ENCODE measurements around the gene NRCAM.

NRCAM gene

GRCh38 chr7:108441392-108441955 lies 14.8 kb downstream of the NRCAM start:
- no peaks in the 10 kb centered on the region for H3K9me3 ChIP-seq (ENCODE audit: control insufficient read depth, insufficient read depth, low read length)
- H3K9ac ChIP-seq (ENCODE audit: low read depth, low read length): no peak overlapping the region
- H3K4me1 ChIP-seq (ENCODE audit: control insufficient read depth, insufficient read depth, low read length): no peaks in the 10 kb centered on the region
- H3K4me3 ChIP-seq (ENCODE audit: low read depth, low read length): no peak overlapping the region
- no peaks in the 10 kb centered on the region for H3K36me3 ChIP-seq (ENCODE audit: control insufficient read depth, insufficient read depth, low read length)
- H3K27me3 ChIP-seq (ENCODE audit: control insufficient read depth, insufficient read depth, low read length): no peaks in the 10 kb centered on the region

GRCh38 chr7:108440613-108441012 lies 15.6 kb downstream of the NRCAM start:
- H3K9me3 ChIP-seq (ENCODE audit: control insufficient read depth, insufficient read depth, low read length): no peaks in the 10 kb centered on the region
- H3K9ac ChIP-seq (ENCODE audit: low read depth, low read length): no peak overlapping the region
- no peaks in the 10 kb centered on the region for H3K4me1 ChIP-seq (ENCODE audit: control insufficient read depth, insufficient read depth, low read length)
- no peaks in the 10 kb centered on the region for H3K36me3 ChIP-seq (ENCODE audit: control insufficient read depth, insufficient read depth, low read length)
- H3K4me3 ChIP-seq (ENCODE audit: low read depth, low read length): no peak overlapping the region
- H3K27me3 ChIP-seq (ENCODE audit: control insufficient read depth, insufficient read depth, low read length): no peaks in the 10 kb centered on the region

GRCh38 chr7:108436906-108437305 lies 19.3 kb downstream of the NRCAM start:
- H3K36me3 ChIP-seq (ENCODE audit: control insufficient read depth, insufficient read depth, low read length): no peaks in the 10 kb centered on the region
- H3K27me3 ChIP-seq (ENCODE audit: control insufficient read depth, insufficient read depth, low read length): no peaks in the 10 kb centered on the region
- H3K4me3 ChIP-seq (ENCODE audit: low read depth, low read length): no peak overlapping the region
- no peaks in the 10 kb centered on the region for H3K4me1 ChIP-seq (ENCODE audit: control insufficient read depth, insufficient read depth, low read length)
- no peaks in the 10 kb centered on the region for H3K9me3 ChIP-seq (ENCODE audit: control insufficient read depth, insufficient read depth, low read length)
- H3K9ac ChIP-seq (ENCODE audit: low read depth, low read length): no peak overlapping the region

GRCh38 chr7:108434010-108434409 lies 22.2 kb downstream of the NRCAM start:
- no peak overlapping the region for H3K9ac ChIP-seq (ENCODE audit: low read depth, low read length)
- no peaks in the 10 kb centered on the region for H3K27me3 ChIP-seq (ENCODE audit: control insufficient read depth, insufficient read depth, low read length)
- H3K9me3 ChIP-seq (ENCODE audit: control insufficient read depth, insufficient read depth, low read length): no peaks in the 10 kb centered on the region
- H3K4me3 ChIP-seq (ENCODE audit: low read depth, low read length): no peak overlapping the region
- H3K36me3 ChIP-seq (ENCODE audit: control insufficient read depth, insufficient read depth, low read length): no peaks in the 10 kb centered on the region
- no peaks in the 10 kb centered on the region for H3K4me1 ChIP-seq (ENCODE audit: control insufficient read depth, insufficient read depth, low read length)

- Histone ChIP-seq H3K4me3 (ENCODE audit: low read depth, low read length) (no peak overlapping the region), H3K4me1 (ENCODE audit: control insufficient read depth, insufficient read depth, low read length) (no peaks in the 10 kb centered on the region), H3K9me3 (ENCODE audit: control insufficient read depth, insufficient read depth, low read length) (no peaks in the 10 kb centered on the region), H3K9ac (ENCODE audit: low read depth, low read length) (no peak overlapping the region), H3K27me3 (ENCODE audit: control insufficient read depth, insufficient read depth, low read length) (no peaks in the 10 kb centered on the region), H3K36me3 (ENCODE audit: control insufficient read depth, insufficient read depth, low read length) (no peaks in the 10 kb centered on the region)
Measured at GRCh38 chr7:108431099-108431498, 25.1 kb downstream of the NRCAM start.

GRCh38 chr7:108430664-108431063 lies 25.6 kb downstream of the NRCAM start:
- no peaks in the 10 kb centered on the region for H3K27me3 ChIP-seq (ENCODE audit: control insufficient read depth, insufficient read depth, low read length)
- H3K4me1 ChIP-seq (ENCODE audit: control insufficient read depth, insufficient read depth, low read length): no peaks in the 10 kb centered on the region
- no peak overlapping the region for H3K4me3 ChIP-seq (ENCODE audit: low read depth, low read length)
- H3K36me3 ChIP-seq (ENCODE audit: control insufficient read depth, insufficient read depth, low read length): no peaks in the 10 kb centered on the region
- H3K9ac ChIP-seq (ENCODE audit: low read depth, low read length): no peak overlapping the region
- H3K9me3 ChIP-seq (ENCODE audit: control insufficient read depth, insufficient read depth, low read length): no peaks in the 10 kb centered on the region

- H3K4me3 ChIP-seq (ENCODE audit: low read depth, low read length): no peak overlapping the region
- H3K36me3 ChIP-seq (ENCODE audit: control insufficient read depth, insufficient read depth, low read length): no peaks in the 10 kb centered on the region
- H3K27me3 ChIP-seq (ENCODE audit: control insufficient read depth, insufficient read depth, low read length): no peaks in the 10 kb centered on the region
- no peaks in the 10 kb centered on the region for H3K4me1 ChIP-seq (ENCODE audit: control insufficient read depth, insufficient read depth, low read length)
- H3K9ac ChIP-seq (ENCODE audit: low read depth, low read length): no peak overlapping the region
- no peaks in the 10 kb centered on the region for H3K9me3 ChIP-seq (ENCODE audit: control insufficient read depth, insufficient read depth, low read length)
Measured at GRCh38 chr7:108427766-108428165, 28.5 kb downstream of the NRCAM start.

GRCh38 chr7:108425714-108426275 lies 30.4 kb downstream of the NRCAM start:
- no peaks in the 10 kb centered on the region for H3K36me3 ChIP-seq (ENCODE audit: control insufficient read depth, insufficient read depth, low read length)
- no peaks in the 10 kb centered on the region for H3K9me3 ChIP-seq (ENCODE audit: control insufficient read depth, insufficient read depth, low read length)
- no peak overlapping the region for H3K9ac ChIP-seq (ENCODE audit: low read depth, low read length)
- H3K4me3 ChIP-seq (ENCODE audit: low read depth, low read length): no peak overlapping the region
- no peaks in the 10 kb centered on the region for H3K4me1 ChIP-seq (ENCODE audit: control insufficient read depth, insufficient read depth, low read length)
- H3K27me3 ChIP-seq (ENCODE audit: control insufficient read depth, insufficient read depth, low read length): no peaks in the 10 kb centered on the region

GRCh38 chr7:108424013-108424412 lies 32.2 kb downstream of the NRCAM start:
- Histone ChIP-seq H3K27me3 (ENCODE audit: control insufficient read depth, insufficient read depth, low read length) (no peaks in the 10 kb centered on the region), H3K36me3 (ENCODE audit: control insufficient read depth, insufficient read depth, low read length) (no peaks in the 10 kb centered on the region), H3K4me1 (ENCODE audit: control insufficient read depth, insufficient read depth, low read length) (no peaks in the 10 kb centered on the region), H3K9me3 (ENCODE audit: control insufficient read depth, insufficient read depth, low read length) (no peaks in the 10 kb centered on the region), H3K9ac (ENCODE audit: low read depth, low read length) (no peak overlapping the region), H3K4me3 (ENCODE audit: low read depth, low read length) (no peak overlapping the region)

- H3K9ac ChIP-seq (ENCODE audit: low read depth, low read length): no peak overlapping the region
- no peaks in the 10 kb centered on the region for H3K9me3 ChIP-seq (ENCODE audit: control insufficient read depth, insufficient read depth, low read length)
- no peaks in the 10 kb centered on the region for H3K4me1 ChIP-seq (ENCODE audit: control insufficient read depth, insufficient read depth, low read length)
- H3K4me3 ChIP-seq (ENCODE audit: low read depth, low read length): no peak overlapping the region
- H3K36me3 ChIP-seq (ENCODE audit: control insufficient read depth, insufficient read depth, low read length): no peaks in the 10 kb centered on the region
- no peaks in the 10 kb centered on the region for H3K27me3 ChIP-seq (ENCODE audit: control insufficient read depth, insufficient read depth, low read length)
Measured at GRCh38 chr7:108423089-108423989, 32.9 kb downstream of the NRCAM start.

GRCh38 chr7:108421720-108422331 lies 34.4 kb downstream of the NRCAM start:
- Histone ChIP-seq H3K27me3 (ENCODE audit: control insufficient read depth, insufficient read depth, low read length) (no peaks in the 10 kb centered on the region), H3K4me3 (ENCODE audit: low read depth, low read length) (no peak overlapping the region), H3K36me3 (ENCODE audit: control insufficient read depth, insufficient read depth, low read length) (no peaks in the 10 kb centered on the region), H3K9me3 (ENCODE audit: control insufficient read depth, insufficient read depth, low read length) (no peaks in the 10 kb centered on the region), H3K9ac (ENCODE audit: low read depth, low read length) (no peak overlapping the region), H3K4me1 (ENCODE audit: control insufficient read depth, insufficient read depth, low read length) (no peaks in the 10 kb centered on the region)

Data from iPS-15b (cell line).